GM12873 (cell line): Measurements from ENCODE around the gene DMRTB1.

Experiments
- TF ChIP-seq, protein P1 (sequence below): IDR thresholded peaks from 2 replicates; pipeline ENCODE4 v1.5.1; 2012; ENCODE audit warnings: low read depth, mild to moderate bottlenecking, moderate library complexity, low read length, control low read depth; ENCODE audit not compliant: insufficient read depth; ENCODE audit errors: missing control alignments

DMRTB1 gene

DNA sequence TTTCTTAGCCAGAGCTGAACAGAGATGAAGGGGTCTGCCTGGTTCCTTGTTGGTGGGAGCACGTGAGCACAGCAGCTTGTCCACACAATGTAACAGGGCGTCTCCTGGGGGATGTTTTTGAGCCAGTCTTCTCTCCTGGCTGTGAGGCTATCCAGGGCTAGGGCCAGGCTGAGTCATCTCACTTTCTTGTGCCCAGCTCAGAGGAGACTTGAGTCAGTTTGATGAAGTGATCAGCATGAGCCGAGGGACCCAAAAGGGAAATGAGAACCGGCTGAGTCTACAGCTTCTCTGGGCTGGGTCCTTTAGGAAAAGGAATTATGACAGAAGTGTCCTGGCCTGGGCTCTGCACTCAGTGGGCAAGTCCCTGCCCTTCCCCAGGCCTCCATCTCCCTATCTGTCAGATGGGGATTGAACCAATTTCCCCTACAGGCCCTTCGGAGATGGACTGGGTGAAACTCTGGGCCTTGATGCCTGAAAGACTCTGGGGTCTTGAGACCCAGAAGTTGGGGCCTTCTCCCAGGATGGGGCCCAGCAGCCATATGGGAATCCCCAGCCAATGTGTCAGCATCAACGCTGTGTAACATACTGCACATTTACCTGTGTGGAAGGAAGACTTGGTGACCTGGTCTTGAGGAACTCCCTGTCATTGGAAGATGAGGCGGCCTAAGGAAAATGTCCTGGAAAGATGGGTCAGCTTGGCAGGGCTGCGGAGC, 36.6 kb downstream of the DMRTB1 start:
- TF ChIP-seq, protein P1, sequence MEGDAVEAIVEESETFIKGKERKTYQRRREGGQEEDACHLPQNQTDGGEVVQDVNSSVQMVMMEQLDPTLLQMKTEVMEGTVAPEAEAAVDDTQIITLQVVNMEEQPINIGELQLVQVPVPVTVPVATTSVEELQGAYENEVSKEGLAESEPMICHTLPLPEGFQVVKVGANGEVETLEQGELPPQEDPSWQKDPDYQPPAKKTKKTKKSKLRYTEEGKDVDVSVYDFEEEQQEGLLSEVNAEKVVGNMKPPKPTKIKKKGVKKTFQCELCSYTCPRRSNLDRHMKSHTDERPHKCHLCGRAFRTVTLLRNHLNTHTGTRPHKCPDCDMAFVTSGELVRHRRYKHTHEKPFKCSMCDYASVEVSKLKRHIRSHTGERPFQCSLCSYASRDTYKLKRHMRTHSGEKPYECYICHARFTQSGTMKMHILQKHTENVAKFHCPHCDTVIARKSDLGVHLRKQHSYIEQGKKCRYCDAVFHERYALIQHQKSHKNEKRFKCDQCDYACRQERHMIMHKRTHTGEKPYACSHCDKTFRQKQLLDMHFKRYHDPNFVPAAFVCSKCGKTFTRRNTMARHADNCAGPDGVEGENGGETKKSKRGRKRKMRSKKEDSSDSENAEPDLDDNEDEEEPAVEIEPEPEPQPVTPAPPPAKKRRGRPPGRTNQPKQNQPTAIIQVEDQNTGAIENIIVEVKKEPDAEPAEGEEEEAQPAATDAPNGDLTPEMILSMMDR = no peak

DNA sequence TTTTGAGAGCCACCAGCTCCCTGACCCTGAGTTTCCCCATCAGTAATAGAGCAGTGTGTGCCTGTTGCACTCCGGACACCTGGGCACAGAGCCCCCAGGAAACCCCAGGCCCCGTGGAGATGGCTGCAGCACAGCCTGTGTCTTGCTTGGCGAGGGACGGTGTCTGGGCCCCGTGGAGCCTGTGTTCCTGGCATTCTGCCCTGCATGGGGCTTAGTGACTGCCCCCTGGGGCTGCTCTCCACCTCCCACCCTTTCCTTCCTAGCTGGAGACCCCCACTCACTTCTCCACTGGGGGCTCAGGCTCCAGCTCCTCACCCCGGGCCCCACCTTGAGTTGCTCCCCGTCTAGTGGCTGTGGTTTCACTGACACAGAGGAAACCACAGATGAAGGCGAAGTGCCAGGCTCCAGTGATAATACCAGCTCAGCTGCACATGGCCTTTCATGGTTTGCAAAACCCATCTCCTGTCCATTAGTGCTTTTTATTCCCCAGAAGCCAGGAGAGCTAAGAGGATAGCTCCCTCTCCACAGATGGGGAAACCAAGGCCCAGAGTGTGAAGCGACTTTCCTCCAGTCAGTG, 39.4 kb downstream of the DMRTB1 start:
- TF ChIP-seq, protein P1 = no peak

DNA sequence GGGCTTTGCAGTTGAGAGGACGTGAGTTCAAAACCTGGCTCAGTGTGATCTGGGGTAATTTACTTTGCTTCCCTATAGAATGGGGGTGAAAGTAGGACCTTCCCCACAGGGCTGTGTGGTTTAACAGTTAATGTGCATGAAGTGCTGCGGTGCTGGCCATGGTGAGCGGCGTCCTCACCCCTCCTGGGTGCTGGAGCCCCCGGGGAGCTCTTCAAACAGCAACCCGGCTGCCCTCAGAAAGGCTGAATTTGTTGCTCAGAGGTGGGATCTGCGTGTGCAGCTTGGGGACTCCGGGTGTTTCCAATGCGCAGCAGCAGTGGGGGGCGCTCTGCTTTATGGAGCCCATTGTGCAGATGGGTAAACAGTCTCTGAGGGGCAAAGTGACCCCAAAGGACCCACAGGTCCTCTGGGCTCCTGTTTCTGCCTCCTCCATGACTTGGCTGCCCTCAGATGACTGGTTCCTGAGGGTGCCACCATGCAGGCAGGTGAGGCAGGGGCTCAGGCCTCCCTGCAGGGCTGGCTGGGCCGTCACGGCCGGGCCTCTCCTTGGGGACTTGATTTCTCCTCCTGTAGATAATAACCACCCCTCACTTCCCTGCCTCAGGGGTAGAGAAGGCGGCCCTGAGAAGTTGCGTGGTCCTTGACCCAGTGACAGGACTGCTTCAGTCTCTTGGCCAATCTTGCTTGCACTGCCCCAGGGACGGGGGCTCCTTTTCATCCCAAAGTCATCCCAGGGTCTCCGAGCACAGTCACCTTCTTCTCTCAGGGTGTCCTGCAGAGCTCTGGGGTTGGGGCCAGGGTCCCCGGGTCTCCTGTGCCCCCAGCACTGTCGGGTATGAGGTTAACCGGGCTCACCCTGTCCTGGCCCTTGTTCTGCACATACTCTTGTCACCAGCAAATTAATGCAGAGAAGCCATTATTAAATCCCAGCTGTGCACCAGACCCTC, 40.3 kb downstream of the DMRTB1 start:
- TF ChIP-seq, protein P1 = no peak

DNA sequence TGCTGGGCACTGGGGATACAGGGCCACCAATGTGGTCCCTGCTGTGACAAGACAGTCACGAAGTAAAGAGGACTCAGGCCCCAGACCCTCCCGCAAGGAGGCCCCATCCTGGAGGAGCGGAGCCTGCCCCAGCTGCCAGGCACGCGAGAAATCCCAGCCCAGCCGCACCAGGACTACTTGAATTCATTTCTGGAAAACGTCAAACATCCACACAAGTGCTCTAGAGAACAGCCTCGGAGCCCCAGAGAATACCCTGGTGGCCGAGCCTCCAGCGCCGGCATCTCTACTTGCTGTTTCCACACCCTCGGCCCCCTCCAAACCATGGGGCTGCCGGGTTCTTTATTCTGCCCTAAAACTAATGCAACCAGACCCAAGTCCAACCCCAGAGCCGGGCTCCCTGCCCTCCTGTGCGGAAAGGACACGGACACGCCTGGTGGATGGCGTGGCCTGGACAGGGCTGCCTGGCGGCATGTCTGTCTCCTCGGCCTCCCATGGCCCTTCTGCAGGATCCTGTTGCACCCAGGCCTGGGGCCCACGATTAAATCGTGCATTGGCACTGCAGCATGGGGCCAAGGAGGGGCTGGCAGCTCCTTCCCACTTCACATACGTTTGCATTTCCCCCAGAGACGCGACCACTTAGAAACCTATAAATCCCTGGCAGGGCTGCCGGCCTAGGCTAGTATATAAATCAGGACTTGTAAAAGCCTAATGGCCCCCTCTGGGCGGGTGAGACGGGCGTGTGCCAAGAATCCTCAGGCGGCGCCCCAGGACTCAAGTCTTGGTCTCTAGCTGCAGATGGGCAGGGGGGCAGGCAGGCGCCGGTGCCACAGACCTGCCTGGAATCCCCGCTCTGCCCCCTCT, 41.2 kb downstream of the DMRTB1 start:
- TF ChIP-seq, protein P1 = no peak

DNA sequence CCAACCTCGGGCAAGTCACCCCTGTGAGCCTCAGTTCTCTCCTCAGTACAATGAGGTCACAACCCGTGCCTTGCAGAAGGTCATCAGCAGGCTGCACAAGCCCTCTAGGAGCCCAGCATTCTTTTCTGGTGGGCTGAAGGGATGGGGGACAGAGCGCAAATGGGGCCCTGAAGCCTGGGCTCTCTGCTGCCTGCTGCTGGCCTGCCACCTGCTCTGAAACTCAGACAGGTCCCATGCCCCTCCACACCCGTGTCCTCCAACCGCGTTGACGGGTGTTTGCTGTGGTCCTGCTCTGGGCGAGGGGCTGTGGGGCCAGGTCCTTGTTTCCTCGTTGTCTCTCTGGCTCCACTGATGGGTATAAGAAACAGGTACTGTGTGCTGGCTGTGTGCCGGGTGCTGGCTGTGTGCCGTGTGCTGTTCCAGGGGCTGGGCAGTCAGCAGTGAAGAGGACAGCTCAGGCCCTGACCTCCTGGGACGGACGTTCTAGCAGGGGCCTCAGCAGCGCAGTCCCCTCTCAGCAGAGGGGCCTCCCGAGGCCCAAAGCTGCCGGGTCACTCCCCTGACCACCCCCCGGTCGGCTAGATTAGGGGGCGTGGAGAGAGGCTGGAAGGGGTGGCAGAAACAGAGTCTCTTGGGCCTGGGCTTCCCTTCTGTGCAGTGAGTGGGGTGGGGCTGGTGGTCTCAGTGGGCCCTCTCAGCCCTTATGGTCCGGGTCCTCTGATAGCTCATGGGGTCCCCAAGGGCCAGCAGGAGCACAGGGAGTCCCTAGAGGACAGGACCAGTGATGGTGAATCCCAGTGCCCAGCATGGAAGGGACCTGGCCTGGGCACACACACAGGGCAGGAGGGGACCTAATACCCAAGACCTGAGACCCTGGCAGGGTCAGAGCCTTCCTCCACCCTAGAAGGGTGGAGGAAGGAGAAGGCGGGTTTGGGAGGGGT, 42.1 kb downstream of the DMRTB1 start:
- TF ChIP-seq, protein P1 = no peak

DNA sequence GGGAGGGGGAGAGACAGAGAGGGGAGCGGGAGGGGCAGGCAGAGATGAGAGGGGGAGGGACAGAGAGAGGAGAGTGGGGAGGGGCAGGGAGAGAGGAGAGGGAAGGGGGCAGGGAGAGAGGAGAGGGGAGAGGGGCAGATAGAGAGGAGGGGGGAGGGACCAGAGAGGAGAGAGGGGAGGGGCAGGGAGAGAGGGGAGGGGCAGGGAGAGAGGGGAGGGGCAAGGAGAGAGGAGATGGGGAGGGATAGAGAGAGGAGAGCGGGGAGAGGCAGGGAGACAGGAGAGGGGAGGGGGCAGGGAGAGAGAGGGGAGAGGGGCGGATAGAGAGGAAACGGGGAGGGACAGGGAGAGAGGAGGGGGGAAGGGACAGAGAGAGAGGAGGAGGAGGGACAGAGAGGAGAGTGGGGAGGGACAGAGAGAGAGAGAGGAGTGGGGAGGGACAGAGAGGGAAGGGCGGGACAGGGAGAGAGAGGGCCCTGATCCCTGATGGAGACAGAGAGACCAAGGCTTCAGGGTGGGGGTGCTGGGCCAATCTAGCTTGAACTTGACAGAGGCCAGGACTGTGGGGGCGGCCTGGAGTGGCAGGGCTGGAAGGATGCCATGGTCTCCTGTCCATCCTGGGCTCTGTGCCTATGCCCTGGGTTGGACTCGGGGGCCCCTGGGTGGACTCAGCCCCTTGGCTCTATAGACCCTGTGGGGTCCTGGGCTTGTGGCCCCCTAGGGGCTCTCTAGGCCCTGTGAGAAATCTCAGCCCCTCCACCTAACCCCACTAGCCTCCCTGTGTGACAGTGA, 43.6 kb downstream of the DMRTB1 start:
- TF ChIP-seq, protein P1 = no peak
